ENCODE measurements around the gene HDAC11.

DNA sequence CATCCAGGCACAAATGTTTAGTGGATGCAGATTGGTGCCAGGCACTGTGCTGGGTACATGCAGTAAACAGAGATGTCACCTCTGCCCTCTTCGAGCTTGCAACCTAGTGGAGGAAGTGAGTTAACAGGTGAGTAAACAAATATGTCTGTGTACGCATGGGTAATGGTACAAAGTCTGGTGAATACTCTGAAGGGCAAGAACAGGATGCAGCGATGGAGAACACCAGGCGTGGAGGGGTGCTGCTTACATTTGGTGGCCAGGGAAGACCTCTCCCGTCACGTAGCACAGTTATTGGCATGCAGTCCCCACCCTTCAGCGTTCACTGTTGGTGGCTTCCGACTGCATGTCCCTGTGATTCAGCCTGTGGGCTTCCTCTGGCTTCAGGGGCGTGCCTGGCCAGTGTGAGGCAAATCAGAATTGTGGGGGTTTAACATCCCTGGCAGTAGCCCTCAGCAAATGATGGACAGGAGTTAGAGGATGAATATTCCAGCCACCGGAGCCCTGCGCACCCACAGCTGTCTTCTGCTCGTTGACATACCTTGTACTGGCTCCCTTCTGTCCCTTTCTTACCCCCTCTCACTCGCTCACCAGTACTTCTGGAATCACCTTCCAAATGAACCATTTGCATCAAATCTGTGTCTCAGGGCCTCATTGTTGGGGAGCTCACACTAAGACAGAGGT, 9.1 kb upstream of the HDAC11 start:
- TF ChIP-seq, protein P1, sequence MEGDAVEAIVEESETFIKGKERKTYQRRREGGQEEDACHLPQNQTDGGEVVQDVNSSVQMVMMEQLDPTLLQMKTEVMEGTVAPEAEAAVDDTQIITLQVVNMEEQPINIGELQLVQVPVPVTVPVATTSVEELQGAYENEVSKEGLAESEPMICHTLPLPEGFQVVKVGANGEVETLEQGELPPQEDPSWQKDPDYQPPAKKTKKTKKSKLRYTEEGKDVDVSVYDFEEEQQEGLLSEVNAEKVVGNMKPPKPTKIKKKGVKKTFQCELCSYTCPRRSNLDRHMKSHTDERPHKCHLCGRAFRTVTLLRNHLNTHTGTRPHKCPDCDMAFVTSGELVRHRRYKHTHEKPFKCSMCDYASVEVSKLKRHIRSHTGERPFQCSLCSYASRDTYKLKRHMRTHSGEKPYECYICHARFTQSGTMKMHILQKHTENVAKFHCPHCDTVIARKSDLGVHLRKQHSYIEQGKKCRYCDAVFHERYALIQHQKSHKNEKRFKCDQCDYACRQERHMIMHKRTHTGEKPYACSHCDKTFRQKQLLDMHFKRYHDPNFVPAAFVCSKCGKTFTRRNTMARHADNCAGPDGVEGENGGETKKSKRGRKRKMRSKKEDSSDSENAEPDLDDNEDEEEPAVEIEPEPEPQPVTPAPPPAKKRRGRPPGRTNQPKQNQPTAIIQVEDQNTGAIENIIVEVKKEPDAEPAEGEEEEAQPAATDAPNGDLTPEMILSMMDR (conservative IDR thresholded peaks at IDR 0.05; ENCODE audit: low read length): no peak
- TF ChIP-seq EZH2phosphoT487 (IDR thresholded peaks at IDR 0.05; ENCODE audit: borderline replicate concordance, low read depth, low read length): no peak

All from OCI-LY7 (cell line).